ENCODE data around the gene PPP2R5C.

PPP2R5C gene

DNA sequence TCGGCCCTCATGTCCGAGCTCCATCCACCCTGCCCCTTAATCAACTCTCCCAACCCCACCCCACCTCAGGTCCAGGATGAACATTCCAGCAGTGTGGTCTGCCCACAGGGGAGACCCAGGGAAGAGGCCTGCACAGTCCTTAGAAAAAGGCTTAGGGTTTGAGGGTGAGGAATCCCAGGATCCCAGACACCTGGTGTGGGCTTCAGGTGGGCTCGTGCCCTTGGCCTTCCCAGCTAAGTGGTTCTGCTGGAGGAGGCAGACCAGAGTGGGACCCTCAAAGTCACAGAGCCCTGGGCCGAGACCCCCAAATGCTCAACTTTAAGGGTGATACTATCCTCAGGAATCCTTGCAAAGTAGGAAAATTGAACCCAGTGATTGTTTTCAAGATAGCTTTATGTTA is 25.4 kb upstream of the PPP2R5C start:
- Histone ChIP-seq H3K27ac (no peak overlapping the region), H3K9me3 (ENCODE audit: severe bottlenecking) (peaks cover 11% of the 10 kb centered on the region), H3K27me3 (ENCODE audit: insufficient read depth, low read depth, severe bottlenecking) (no peaks in the 10 kb centered on the region), H3K36me3 (no peaks in the 10 kb centered on the region), H3K4me3 (ENCODE audit: low read depth, low read length) (no peak overlapping the region)
- TF ChIP-seq, protein P1, sequence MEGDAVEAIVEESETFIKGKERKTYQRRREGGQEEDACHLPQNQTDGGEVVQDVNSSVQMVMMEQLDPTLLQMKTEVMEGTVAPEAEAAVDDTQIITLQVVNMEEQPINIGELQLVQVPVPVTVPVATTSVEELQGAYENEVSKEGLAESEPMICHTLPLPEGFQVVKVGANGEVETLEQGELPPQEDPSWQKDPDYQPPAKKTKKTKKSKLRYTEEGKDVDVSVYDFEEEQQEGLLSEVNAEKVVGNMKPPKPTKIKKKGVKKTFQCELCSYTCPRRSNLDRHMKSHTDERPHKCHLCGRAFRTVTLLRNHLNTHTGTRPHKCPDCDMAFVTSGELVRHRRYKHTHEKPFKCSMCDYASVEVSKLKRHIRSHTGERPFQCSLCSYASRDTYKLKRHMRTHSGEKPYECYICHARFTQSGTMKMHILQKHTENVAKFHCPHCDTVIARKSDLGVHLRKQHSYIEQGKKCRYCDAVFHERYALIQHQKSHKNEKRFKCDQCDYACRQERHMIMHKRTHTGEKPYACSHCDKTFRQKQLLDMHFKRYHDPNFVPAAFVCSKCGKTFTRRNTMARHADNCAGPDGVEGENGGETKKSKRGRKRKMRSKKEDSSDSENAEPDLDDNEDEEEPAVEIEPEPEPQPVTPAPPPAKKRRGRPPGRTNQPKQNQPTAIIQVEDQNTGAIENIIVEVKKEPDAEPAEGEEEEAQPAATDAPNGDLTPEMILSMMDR (IDR thresholded peaks at IDR 0.05; ENCODE audit: low read depth, low read length): no peak
- no peak for DNase-seq

DNA sequence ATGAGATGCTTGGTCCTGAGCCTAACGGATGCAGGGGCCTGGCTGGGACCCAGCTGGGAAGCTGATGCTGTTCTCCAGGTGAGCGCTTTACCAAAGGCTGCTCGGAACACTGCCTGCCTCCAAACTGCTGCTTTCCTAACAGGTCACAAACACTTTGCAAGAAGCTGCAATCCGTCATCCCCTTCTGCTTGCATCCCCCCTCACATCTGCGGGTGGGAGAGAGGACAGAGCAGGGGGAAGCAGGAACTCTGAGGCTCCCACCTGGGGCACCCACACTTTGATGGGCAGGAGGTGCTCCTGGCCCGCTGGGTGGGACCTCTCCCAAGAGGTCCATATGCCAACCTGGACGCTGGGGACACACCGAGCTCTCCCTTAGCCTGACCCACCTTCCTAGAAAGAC is 24.9 kb upstream of the PPP2R5C start:
- no peak for DNase-seq
- no peaks in the 10 kb centered on the region for H3K36me3 ChIP-seq
- H3K4me3 ChIP-seq (ENCODE audit: low read depth, low read length): no peak overlapping the region
- H3K27ac ChIP-seq: no peak overlapping the region
- no peaks in the 10 kb centered on the region for H3K27me3 ChIP-seq (ENCODE audit: insufficient read depth, low read depth, severe bottlenecking)
- H3K9me3 ChIP-seq (ENCODE audit: severe bottlenecking): peaks cover 15% of the 10 kb centered on the region
- TF ChIP-seq, protein P1 (IDR thresholded peaks at IDR 0.05; ENCODE audit: low read depth, low read length): no peak

DNA sequence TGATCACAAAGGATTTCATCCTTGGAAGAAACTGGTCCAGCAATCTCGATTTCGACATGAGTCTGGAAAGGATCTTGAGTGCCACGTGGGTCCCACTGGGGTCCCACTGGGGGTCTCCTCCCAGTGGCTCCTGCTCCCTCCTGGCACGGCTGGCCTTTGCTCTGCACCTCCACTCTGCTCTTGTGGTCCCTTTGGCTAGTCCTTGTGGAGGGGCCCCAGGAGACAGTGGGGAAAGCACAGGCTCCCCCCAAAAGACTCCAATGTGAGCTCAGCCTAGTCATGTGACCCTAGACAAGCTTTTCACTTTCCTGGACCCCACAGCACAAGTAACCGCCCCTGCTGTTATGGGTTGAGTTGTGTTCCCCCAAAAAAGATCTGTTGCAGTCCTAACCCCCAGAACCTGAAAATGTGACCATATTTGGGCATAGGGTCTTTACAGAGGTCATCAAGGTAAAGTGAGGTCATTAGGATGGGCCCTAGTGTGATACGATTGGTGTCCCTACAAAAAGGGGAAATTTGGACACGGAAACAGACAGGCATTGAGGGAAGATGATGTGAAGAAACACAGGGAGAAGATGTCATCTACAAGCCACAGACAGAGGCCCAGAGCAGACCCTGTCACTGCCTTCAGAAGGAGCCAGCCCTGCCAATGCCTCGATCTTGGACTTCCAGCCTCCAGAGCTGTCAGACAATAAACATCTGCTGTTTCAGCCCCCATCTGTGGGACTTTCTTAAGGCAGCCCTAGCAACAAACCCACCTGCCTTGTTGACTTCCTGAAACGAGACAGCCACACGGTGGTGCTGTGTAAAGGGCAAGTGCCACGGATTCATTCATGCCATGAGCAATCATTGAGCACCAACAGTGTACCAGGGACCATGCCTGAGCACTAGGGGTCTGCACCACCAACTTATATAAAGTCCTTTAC is 23.8 kb upstream of the PPP2R5C start:
- TF ChIP-seq, protein P1 (IDR thresholded peaks at IDR 0.05; ENCODE audit: low read depth, low read length): 0 out of 2 replicates have a peak, but pooled peaks have one; percentile 15

GRCh38 chr14:101738703-101739320 is 22.7 kb upstream of the PPP2R5C start:
- DNase-seq: no peak

More for the DNA sequence above, 23.8 kb upstream of the PPP2R5C start:
- Histone ChIP-seq H3K27me3 (ENCODE audit: insufficient read depth, low read depth, severe bottlenecking) (no peaks in the 10 kb centered on the region), H3K36me3 (no peaks in the 10 kb centered on the region), H3K4me3 (ENCODE audit: low read depth, low read length) (no peak overlapping the region), H3K9me3 (ENCODE audit: severe bottlenecking) (peaks cover 15% of the 10 kb centered on the region), H3K27ac (no peak overlapping the region)
- no peak for DNase-seq

DNA sequence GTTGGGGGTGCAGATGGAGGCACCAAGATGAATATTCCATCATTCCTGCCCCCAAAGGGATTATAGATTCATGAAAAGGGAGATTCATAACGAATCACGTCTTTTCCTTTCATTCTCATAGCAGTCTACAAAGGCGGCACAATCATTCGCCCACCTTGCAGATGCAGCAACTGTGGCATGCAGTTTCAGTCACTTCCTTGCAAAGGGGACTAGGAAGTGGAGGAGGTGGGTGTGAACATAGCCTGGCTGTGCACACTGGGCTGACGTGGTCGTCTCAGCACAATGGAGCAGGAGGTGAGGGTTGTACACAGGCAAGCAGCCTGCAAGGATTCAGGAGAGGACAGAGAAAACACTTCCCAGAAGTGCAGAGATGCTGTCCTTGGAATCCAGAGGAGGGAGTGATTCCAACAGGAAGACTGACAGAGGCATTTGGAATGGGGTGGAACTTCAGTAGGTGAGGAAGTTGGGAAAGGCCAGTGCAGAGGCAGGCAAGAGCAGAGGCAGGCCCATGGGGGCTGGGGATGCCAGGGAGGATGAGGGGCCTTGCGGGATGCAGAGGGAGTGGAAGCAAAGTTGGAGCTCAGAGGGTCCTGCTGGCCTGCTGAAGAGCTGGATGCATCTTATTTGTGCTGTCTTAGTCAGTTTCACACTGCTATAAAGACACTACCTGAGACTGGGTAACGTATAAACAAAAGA is 21.9 kb upstream of the PPP2R5C start:
- H3K36me3 ChIP-seq: no peaks in the 10 kb centered on the region
- no peaks in the 10 kb centered on the region for H3K27me3 ChIP-seq (ENCODE audit: insufficient read depth, low read depth, severe bottlenecking)
- no peak overlapping the region for H3K27ac ChIP-seq
- no peak overlapping the region for H3K4me3 ChIP-seq (ENCODE audit: low read depth, low read length)
- TF ChIP-seq, protein P1 (IDR thresholded peaks at IDR 0.05; ENCODE audit: low read depth, low read length): no peak
- no peak for DNase-seq
- H3K9me3 ChIP-seq (ENCODE audit: severe bottlenecking): peaks cover 15% of the 10 kb centered on the region

More at GRCh38 chr14:101738703-101739320, 22.7 kb upstream of the PPP2R5C start:
- TF ChIP-seq, protein P1 (IDR thresholded peaks at IDR 0.05; ENCODE audit: low read depth, low read length): no peak
- Histone ChIP-seq H3K27ac (no peak overlapping the region), H3K4me3 (ENCODE audit: low read depth, low read length) (no peak overlapping the region), H3K9me3 (ENCODE audit: severe bottlenecking) (peaks cover 15% of the 10 kb centered on the region), H3K27me3 (ENCODE audit: insufficient read depth, low read depth, severe bottlenecking) (no peaks in the 10 kb centered on the region), H3K36me3 (no peaks in the 10 kb centered on the region)
